ENCODE results near the gene HHAT. TPM values are rescaled to one million over a fixed set of nuclear protein-coding genes. Genes with fewer than 3 reads are reported as not detected.
A peak's percentile ranks its signal among the peaks of the same experiment; 100 is the strongest.

Gene HHAT
- polyA plus RNA-seq, 1 donor (not counting 4 experiments of a cell fraction or from before 2014, with no cell fraction given), result 3.8 TPM

- Histone ChIP-seq H3K4me3 (ENCODE audit: control insufficient read depth in 2 of 3, extremely low read depth in 1 of 3, insufficient read depth in 2 of 3, low read depth in 1 of 3, low read length in 3 of 3) (no peak overlapping the region), H2AFZ (ENCODE audit: control insufficient read depth, low read length) (no peak overlapping the region), H3K27me3 (ENCODE audit: control insufficient read depth, extremely low read depth, insufficient read depth, low read length) (no peaks in the 10 kb centered on the region), H3K36me3 (ENCODE audit: control insufficient read depth in 2 of 2, extremely low read depth in 1 of 2, insufficient read depth in 2 of 2, low read length in 2 of 2) (no peaks in the 10 kb centered on the region), H3K4me2 (ENCODE audit: control insufficient read depth, extremely low read depth, insufficient read depth, low read depth, low read length) (no peak overlapping the region), H3K9ac (ENCODE audit: control insufficient read depth, extremely low read depth, insufficient read depth, low read length) (no peak overlapping the region), H3K27ac (ENCODE audit: control insufficient read depth, insufficient read depth, low read length) (peak overlapping the region; percentile 99), H3K79me2 (ENCODE audit: control insufficient read depth, insufficient read depth, low read length) (no peaks in the 10 kb centered on the region), H3K9me3 (ENCODE audit: control insufficient read depth, low read depth, low read length) (no peaks in the 10 kb centered on the region), H4K20me1 (ENCODE audit: control insufficient read depth, extremely low read depth, insufficient read depth, low read length) (no peaks in the 10 kb centered on the region), H3K9me1 (ENCODE audit: control insufficient read depth, extremely low read depth, insufficient read depth, low read length) (no peaks in the 10 kb centered on the region), H3K4me1 (ENCODE audit: control insufficient read depth, extremely low read depth, insufficient read depth, low read length) (peaks cover 14% of the 10 kb centered on the region)
- DNase-seq (ENCODE audit: low read depth, low spot score), result no peak
- FAIRE-seq, result no peak
- no peak for TF ChIP-seq EZH2 (IDR thresholded peaks at IDR 0.05; ENCODE audit: low read length)
- dilution Hi-C loops (cut with MboI; ENCODE audit: extremely low pct_ligation_motif_present, low sequenced_read_pairs), result no loop called here
Observed at GRCh38 chr1:210372931-210373627, 44.4 kb downstream of the HHAT start.

- Histone ChIP-seq H3K27ac (ENCODE audit: control insufficient read depth, insufficient read depth, low read length) (peak overlapping the region; percentile 99), H3K4me3 (ENCODE audit: control insufficient read depth in 2 of 3, extremely low read depth in 1 of 3, insufficient read depth in 2 of 3, low read depth in 1 of 3, low read length in 3 of 3) (no peak overlapping the region), H4K20me1 (ENCODE audit: control insufficient read depth, extremely low read depth, insufficient read depth, low read length) (no peaks in the 10 kb centered on the region), H3K4me1 (ENCODE audit: control insufficient read depth, extremely low read depth, insufficient read depth, low read length) (peaks cover 14% of the 10 kb centered on the region), H3K9ac (ENCODE audit: control insufficient read depth, extremely low read depth, insufficient read depth, low read length) (no peak overlapping the region), H2AFZ (ENCODE audit: control insufficient read depth, low read length) (no peak overlapping the region), H3K9me1 (ENCODE audit: control insufficient read depth, extremely low read depth, insufficient read depth, low read length) (no peaks in the 10 kb centered on the region), H3K9me3 (ENCODE audit: control insufficient read depth, low read depth, low read length) (no peaks in the 10 kb centered on the region), H3K27me3 (ENCODE audit: control insufficient read depth, extremely low read depth, insufficient read depth, low read length) (no peaks in the 10 kb centered on the region), H3K36me3 (ENCODE audit: control insufficient read depth in 2 of 2, extremely low read depth in 1 of 2, insufficient read depth in 2 of 2, low read length in 2 of 2) (no peaks in the 10 kb centered on the region), H3K79me2 (ENCODE audit: control insufficient read depth, insufficient read depth, low read length) (no peaks in the 10 kb centered on the region), H3K4me2 (ENCODE audit: control insufficient read depth, extremely low read depth, insufficient read depth, low read depth, low read length) (no peak overlapping the region)
- TF ChIP-seq EZH2 (IDR thresholded peaks at IDR 0.05; ENCODE audit: low read length), result no peak
- no peak for TF ChIP-seq CTCF (optimal IDR thresholded peaks at IDR 0.05 in 1 of 3, IDR thresholded peaks at IDR 0.05 in 1 of 3, conservative IDR thresholded peaks at IDR 0.05 in 1 of 3; ENCODE audit: extremely low read depth in 1 of 3, insufficient read depth in 2 of 3, low read length in 3 of 3)
- DNase-seq (ENCODE audit: low read depth, low spot score) (no peak), FAIRE-seq (no peak)
- dilution Hi-C loops (cut with MboI; ENCODE audit: extremely low pct_ligation_motif_present, low sequenced_read_pairs), result no loop called here
Observed at GRCh38 chr1:210373628-210373877, 44.9 kb downstream of the HHAT start.
